BLaER1 treated with 17β-estradiol and CSF1 and Interleukin-3, amounts not matched to agents 10 nM and 100 nM (cell line): Measurements from ENCODE around the gene SERPINA12.
A peak's percentile ranks its signal among the peaks of the same experiment; 100 is the strongest.

Source experiments
- H3K27ac ChIP-seq, 11 experiments: shearing (Covaris generic); formaldehyde crosslinking; 2 replicates each; pipeline ENCODE4 v1.8.1; 2022
- H3K27me3 ChIP-seq, 11 experiments: shearing (Covaris generic); formaldehyde crosslinking; 2 replicates each; pipeline ENCODE4 v1.8.1; 2022
- H3K36me3 ChIP-seq, 11 experiments: shearing (Covaris generic); formaldehyde crosslinking; 2 replicates each; pipeline ENCODE4 v1.8.1; 2022
- H3K4me1 ChIP-seq, 10 experiments: shearing (Covaris generic); formaldehyde crosslinking; 2 replicates each; pipeline ENCODE4 v1.8.1; 2022
- H3K4me2 ChIP-seq, 11 experiments: shearing (Covaris generic); formaldehyde crosslinking; 2 replicates each; pipeline ENCODE4 v1.8.1; 2022
- H3K4me3 ChIP-seq, 10 experiments: shearing (Covaris generic); formaldehyde crosslinking; 2 replicates each; pipeline ENCODE4 v1.8.1; 2022
- H3K9ac ChIP-seq, 11 experiments: shearing (Covaris generic); formaldehyde crosslinking; 2 replicates each; pipeline ENCODE4 v1.8.1; 2022
- H3K9me3 ChIP-seq, 11 experiments: shearing (Covaris generic); formaldehyde crosslinking; replicated peaks in 1 of 11; 2 replicates each; pipeline ENCODE4 v1.8.1; 2022
- H4K20me1 ChIP-seq, 11 experiments: shearing (Covaris generic); formaldehyde crosslinking; 2 replicates each; pipeline ENCODE4 v1.8.1; 2022
- Cebpa-rat ChIP-seq, 11 experiments: shearing (Covaris generic); IDR thresholded peaks; 2 replicates each; pipeline ENCODE4 v1.8.1; 2022

The SERPINA12 gene

DNA sequence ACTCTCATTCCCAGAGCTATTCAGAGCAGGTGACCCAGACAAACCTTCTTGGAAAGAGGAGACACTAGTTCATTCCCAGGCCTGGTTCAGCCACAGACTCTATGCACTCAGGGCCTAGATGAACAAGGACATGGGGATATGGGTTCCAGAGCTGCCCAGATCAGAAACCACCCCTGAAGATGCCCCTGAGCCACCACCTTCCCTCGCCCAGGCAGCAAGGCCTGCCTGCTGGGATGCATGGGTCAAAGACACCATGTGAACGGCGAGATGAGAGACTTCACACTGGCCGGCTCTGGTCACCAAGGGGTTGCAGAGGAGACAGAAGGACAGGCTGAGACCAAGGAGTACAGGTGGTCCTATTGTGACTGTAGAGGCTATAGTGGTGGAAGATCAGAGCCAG, 4.1 kb downstream of the SERPINA12 start:
- no peak overlapping the region for H3K9ac ChIP-seq
- H3K9me3 ChIP-seq: no peaks in the 10 kb centered on the region
- H3K27me3 ChIP-seq: no peaks in the 10 kb centered on the region
- H3K4me2 ChIP-seq: no peak overlapping the region
- H3K4me1 ChIP-seq: no peaks in the 10 kb centered on the region
- H3K36me3 ChIP-seq: no peaks in the 10 kb centered on the region
- no peak for TF ChIP-seq Cebpa-rat (IDR thresholded peaks at IDR 0.05)
- H3K27ac ChIP-seq: no peak overlapping the region
- no peaks in the 10 kb centered on the region for H4K20me1 ChIP-seq
- H3K4me3 ChIP-seq: no peak overlapping the region

DNA sequence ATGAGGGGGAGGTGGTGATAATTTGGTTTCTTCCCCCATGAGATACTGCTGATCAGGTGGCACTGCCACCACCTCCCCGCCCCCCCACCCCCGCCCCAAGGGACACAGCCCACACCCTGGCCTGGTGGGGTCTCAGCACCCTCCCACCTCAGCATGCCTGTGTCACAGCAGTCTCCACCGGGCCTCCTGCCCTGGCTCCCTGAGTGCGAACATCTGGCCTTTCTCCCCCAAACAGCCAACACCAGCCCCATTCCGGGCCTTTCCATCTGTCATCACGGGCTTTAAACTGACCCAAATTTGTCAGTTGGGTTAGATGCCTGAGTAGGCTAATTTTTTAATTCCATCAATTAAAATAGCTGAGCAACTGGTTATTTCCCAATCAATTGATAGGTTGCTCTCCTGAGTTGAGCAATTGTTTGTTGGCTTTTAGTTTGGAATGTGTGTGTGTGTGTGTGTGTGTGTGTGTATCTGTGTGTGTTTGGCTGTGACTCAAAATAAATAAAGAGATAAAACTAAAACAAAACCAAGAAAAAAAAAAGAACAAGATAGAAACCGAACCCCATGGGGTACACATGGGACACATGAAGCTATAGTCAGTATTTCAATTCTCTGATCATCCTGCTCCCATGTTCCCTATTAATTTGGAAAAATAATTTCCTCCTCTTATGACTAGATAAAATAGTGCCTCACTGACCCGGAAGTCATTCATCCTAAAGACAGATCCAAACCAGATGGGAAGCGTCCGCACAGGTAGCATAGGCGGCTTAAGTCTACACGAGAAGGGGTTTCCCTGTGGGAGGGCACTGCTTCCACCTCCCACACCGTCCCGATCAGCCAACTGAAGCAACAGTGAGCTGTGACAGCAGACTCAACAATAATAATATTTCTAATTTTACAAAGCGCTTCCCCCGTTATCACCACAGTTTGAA, 7.4 kb downstream of the SERPINA12 start:
- H3K27me3 ChIP-seq: no peaks in the 10 kb centered on the region
- H3K36me3 ChIP-seq: no peaks in the 10 kb centered on the region
- no peaks in the 10 kb centered on the region for H4K20me1 ChIP-seq
- H3K9me3 ChIP-seq: no peaks in the 10 kb centered on the region
- no peak overlapping the region for H3K4me3 ChIP-seq
- no peak overlapping the region for H3K4me2 ChIP-seq
- no peak overlapping the region for H3K9ac ChIP-seq
- no peak overlapping the region for H3K27ac ChIP-seq
- H3K4me1 ChIP-seq: no peaks in the 10 kb centered on the region
- TF ChIP-seq Cebpa-rat (IDR thresholded peaks at IDR 0.05): no peak

DNA sequence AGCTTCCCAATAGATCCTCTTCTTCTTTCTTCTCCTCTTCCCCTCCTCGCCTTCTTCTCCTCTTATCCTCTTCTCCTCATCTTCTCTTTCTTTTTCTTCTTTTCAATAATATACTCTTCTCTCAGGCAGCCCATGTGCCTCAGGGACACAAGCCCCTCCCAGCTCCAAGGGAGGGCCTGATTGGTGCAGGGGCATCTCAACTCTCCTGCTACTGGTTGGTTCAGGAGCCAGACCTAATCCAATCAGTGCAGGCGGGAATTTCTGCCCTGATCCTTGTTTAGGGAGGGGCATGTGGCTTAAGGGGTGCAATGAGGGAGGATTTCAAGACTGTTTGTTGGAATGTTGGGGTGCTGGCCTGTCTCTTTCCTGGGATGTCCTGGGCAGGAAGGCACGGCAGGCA, 9.0 kb downstream of the SERPINA12 start:
- H3K36me3 ChIP-seq: no peaks in the 10 kb centered on the region
- H3K27ac ChIP-seq: no peak overlapping the region
- no peak for TF ChIP-seq Cebpa-rat (IDR thresholded peaks at IDR 0.05)
- no peaks in the 10 kb centered on the region for H4K20me1 ChIP-seq
- no peaks in the 10 kb centered on the region for H3K27me3 ChIP-seq
- no peaks in the 10 kb centered on the region for H3K9me3 ChIP-seq
- H3K4me1 ChIP-seq: no peaks in the 10 kb centered on the region
- no peak overlapping the region for H3K9ac ChIP-seq
- H3K4me2 ChIP-seq: no peak overlapping the region
- no peak overlapping the region for H3K4me3 ChIP-seq

DNA sequence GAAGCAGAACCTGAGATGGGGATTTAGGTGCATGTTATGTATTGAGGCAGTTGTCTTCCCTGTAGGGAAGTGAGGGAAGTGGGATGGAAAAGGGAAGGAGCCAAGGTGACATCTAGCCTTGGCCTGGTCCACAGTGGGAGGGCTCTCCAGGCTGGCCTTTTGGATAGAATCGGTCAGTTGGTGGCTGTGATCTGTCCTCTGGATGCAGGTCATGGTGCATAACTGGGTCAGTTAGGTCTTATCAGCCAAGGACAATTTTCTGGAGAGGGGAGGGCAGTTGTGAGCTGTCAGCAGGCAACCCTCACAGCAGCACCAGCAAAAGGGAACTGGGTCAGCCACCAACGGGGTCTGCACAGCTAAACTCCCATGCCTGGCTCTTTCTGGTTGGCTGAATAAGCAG, 9.6 kb downstream of the SERPINA12 start:
- H3K9me3 ChIP-seq: no peaks in the 10 kb centered on the region
- no peaks in the 10 kb centered on the region for H3K4me1 ChIP-seq
- H3K4me2 ChIP-seq: no peak overlapping the region
- H3K9ac ChIP-seq: no peak overlapping the region
- no peak for TF ChIP-seq Cebpa-rat (IDR thresholded peaks at IDR 0.05)
- H4K20me1 ChIP-seq: no peaks in the 10 kb centered on the region
- no peaks in the 10 kb centered on the region for H3K36me3 ChIP-seq
- H3K27ac ChIP-seq: no peak overlapping the region
- H3K4me3 ChIP-seq: no peak overlapping the region
- no peaks in the 10 kb centered on the region for H3K27me3 ChIP-seq

DNA sequence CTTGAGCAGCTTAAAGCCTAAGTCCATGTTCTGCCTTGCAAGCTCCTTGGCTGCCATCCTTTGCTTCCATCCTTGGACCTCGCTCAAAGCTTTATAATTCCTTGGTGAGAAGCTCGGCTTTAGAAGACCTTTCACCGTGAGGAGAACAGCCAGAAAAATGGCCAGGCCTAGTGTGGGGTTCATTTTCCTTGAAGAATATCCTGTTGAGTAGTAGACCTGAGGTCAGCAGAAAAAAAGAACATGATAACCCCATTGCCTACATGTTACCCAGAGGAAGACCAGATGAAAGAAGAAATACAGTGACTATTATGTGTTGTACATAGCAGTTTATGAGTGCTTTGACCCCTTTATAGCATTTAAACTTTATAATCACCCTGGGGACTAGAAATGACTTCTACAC, 11.1 kb downstream of the SERPINA12 start:
- no peak overlapping the region for H3K4me3 ChIP-seq
- H3K9me3 ChIP-seq: no peaks in the 10 kb centered on the region
- H3K27me3 ChIP-seq: no peaks in the 10 kb centered on the region
- no peak overlapping the region for H3K9ac ChIP-seq
- H3K4me2 ChIP-seq: no peak overlapping the region
- TF ChIP-seq Cebpa-rat (IDR thresholded peaks at IDR 0.05): no peak
- H3K4me1 ChIP-seq: no peaks in the 10 kb centered on the region
- H4K20me1 ChIP-seq: no peaks in the 10 kb centered on the region
- no peaks in the 10 kb centered on the region for H3K36me3 ChIP-seq
- H3K27ac ChIP-seq: no peak overlapping the region

DNA sequence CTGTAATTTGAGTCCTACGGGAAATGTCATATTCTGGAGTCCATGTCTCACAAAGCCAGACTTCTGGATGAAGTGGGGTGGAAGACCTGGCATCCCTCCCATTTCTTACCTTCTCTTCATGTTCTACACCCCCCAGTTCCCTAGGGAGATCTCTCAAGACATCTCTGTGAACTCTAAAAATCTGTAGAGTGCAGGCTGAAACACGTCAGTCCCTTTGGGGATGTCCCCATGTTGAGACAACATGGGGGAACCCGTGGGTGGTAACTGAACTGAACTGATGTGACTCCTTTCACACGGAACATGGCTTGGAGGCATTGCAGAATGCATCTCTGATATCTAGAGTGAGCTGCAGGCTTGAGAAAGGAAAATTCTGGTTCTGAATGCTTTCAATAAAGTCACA, 15.2 kb downstream of the SERPINA12 start:
- H3K36me3 ChIP-seq: no peaks in the 10 kb centered on the region
- TF ChIP-seq Cebpa-rat (IDR thresholded peaks at IDR 0.05): no peak
- no peak overlapping the region for H3K4me2 ChIP-seq
- peaks cover 4 to 21% (median 17%) of the 10 kb centered on the region in 10 experiments; a peak in 15 of 20 replicates for H3K4me1 ChIP-seq
- no peak overlapping the region for H3K27ac ChIP-seq
- H3K9me3 ChIP-seq: no peaks in the 10 kb centered on the region
- no peak overlapping the region for H3K9ac ChIP-seq
- no peaks in the 10 kb centered on the region for H3K27me3 ChIP-seq
- H3K4me3 ChIP-seq: no peak overlapping the region
- no peaks in the 10 kb centered on the region for H4K20me1 ChIP-seq

DNA sequence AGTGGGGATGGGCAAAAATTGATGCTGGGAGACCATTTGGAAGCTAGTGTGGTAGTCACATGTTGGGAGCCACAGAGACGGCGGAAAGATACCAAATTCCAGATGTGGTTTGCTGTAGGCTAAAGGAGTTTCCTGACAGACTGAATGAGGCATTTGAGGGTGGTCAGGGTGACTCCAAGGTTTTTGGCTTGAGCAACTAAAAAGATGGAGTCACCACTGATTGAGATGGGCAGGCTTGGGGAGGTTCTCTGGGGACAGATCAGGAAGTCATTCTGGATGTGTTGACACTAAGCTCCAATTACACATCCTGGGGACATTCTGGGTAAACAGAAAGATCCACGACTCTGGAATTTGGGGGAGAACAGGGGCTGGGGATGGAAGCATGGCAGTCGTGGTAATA, 17.8 kb downstream of the SERPINA12 start:
- Histone ChIP-seq H3K9me3 (no peaks in the 10 kb centered on the region), H3K4me3 (no peak overlapping the region), H3K27me3 (peaks cover 0 to 6% (median 0%) of the 10 kb centered on the region in 11 experiments; a peak in 2 of 22 replicates), H4K20me1 (no peaks in the 10 kb centered on the region), H3K4me1 (peaks cover 10 to 30% (median 18%) of the 10 kb centered on the region in 10 experiments; a peak in 19 of 20 replicates), H3K4me2 (peak overlapping the region in 6 of 11 experiments; percentile 2 to 42 (median 26); a peak in 10 of 22 replicates), H3K27ac (no peak overlapping the region), H3K36me3 (no peaks in the 10 kb centered on the region), H3K9ac (no peak overlapping the region; a peak in 2 of 22 replicates)
- TF ChIP-seq Cebpa-rat (IDR thresholded peaks at IDR 0.05): no peak

DNA sequence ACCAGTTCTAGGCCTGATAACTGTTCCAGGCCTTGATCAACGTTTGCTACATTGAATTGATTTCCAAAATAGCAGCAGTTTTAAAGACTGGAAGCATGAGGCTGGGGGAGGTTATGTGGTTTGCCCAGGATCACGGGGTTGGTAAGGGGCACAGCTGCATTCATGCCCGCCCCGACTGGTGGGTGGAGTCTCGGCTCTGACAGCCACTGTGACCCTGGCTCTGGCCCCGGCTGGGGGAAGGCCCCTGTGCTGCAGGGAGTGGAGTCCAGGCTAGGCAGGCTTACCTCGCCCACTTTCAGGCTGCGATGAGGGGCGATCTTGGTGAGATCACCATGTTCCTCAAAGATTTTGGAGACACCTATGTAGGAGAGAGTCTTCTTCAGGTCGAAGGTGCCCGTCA, 19.9 kb downstream of the SERPINA12 start:
- no peaks in the 10 kb centered on the region for H4K20me1 ChIP-seq
- TF ChIP-seq Cebpa-rat (IDR thresholded peaks at IDR 0.05): no peak
- peak overlapping the region in 1 of 11 experiments; percentile 50; a peak in 1 of 22 replicates for H3K9ac ChIP-seq
- peak overlapping the region in 10 of 11 experiments; percentile 11 to 73 (median 62); a peak in 17 of 22 replicates for H3K4me2 ChIP-seq
- H3K4me1 ChIP-seq: peaks cover 13 to 36% (median 21%) of the 10 kb centered on the region in 10 experiments
- H3K36me3 ChIP-seq: no peaks in the 10 kb centered on the region
- no peaks in the 10 kb centered on the region for H3K9me3 ChIP-seq
- no peak overlapping the region for H3K4me3 ChIP-seq
- peaks cover 0 to 7% (median 0%) of the 10 kb centered on the region in 11 experiments; a peak in 2 of 22 replicates for H3K27me3 ChIP-seq
- H3K27ac ChIP-seq: 0 out of 22 replicates have a peak overlapping the region, but pooled peaks of 3 of the 11 experiments have one; percentile 6 to 44 (median 34)

DNA sequence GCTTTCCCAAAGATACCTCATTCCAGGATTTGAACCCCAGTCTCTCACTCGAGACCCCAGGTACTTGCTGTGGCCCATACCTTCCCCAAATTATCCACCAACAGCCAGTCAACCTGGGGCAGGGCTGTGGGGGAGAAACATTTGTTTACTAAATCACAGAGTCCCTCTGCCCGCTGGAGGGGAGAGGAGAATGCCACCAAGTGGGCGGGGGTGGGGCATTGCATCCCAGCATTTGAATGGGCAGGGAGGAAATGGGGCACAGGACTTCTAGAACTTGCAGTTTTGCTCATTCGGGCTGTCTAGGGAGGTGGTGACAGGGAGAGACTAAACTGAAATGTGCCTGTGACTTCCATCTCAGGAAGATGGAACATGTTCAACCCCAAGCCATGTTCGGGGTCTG, 22.4 kb downstream of the SERPINA12 start:
- no peak for TF ChIP-seq Cebpa-rat (IDR thresholded peaks at IDR 0.05)
- Histone ChIP-seq H4K20me1 (no peaks in the 10 kb centered on the region), H3K4me1 (peaks cover 18 to 43% (median 30%) of the 10 kb centered on the region in 10 experiments), H3K4me2 (peak overlapping the region in 8 of 11 experiments; percentile 17 to 80 (median 43); a peak in 11 of 22 replicates), H3K4me3 (no peak overlapping the region), H3K9me3 (no peaks in the 10 kb centered on the region), H3K9ac (peak overlapping the region in 2 of 11 experiments; percentile 56 to 57; a peak in 3 of 22 replicates), H3K27ac (peak overlapping the region in 2 of 11 experiments; percentile 25 to 43; a peak in 1 of 22 replicates), H3K27me3 (peaks cover 0 to 7% (median 0%) of the 10 kb centered on the region in 11 experiments; a peak in 2 of 22 replicates), H3K36me3 (no peaks in the 10 kb centered on the region)
